ENCODE data around the gene PDK2.

Gene PDK2

DNA sequence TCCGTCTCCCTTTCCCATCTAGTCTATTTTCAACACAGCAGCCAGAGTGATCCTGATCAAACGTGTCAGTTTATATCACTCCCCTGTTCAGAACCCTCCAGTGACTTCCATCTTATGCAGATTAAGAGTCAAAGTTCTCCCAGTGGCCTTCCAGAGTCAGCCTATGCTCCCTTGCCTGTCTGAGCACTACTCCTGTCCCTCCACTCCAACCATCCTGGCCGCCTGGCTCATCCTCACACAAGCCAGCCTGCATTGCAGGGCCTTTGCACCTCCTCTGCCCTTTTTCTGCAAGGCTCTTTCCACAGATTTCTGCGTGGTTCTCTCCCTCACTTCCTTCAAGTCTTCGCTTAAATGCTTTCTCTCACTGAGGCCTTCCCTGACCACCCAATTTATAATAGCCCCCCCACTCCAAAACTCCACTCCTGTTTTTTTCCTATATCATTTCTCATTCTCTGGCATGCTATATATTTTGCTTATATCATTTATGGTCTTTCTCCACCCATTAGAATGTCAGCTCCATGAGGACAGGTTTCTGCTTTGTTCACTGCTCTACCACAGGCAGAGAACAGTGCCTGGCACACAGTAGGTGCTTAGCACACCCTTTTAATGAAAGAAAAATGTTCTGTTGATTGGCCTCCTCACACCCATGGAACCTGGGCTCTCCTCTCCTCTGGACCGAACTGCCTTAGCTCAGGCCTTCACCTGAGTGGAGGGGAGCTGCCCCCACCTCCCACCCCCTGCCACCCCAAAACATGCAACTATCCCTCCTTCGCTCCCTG, 25.5 kb downstream of the PDK2 start:
- no peak overlapping the region for H3K27ac ChIP-seq (ENCODE audit: low read depth, low read length)
- H3K4me1 ChIP-seq (ENCODE audit: control insufficient read depth, insufficient read depth, low read length) = peaks cover 3% of the 10 kb centered on the region
- H3K27me3 ChIP-seq (ENCODE audit: control insufficient read depth, insufficient read depth, low read length) = no peaks in the 10 kb centered on the region
- H3K9ac ChIP-seq (ENCODE audit: low read length) = no peak overlapping the region
- H3K4me3 ChIP-seq (ENCODE audit: low read length) = no peak overlapping the region
- H3K36me3 ChIP-seq (ENCODE audit: control insufficient read depth, insufficient read depth, low read length) = no peaks in the 10 kb centered on the region

DNA sequence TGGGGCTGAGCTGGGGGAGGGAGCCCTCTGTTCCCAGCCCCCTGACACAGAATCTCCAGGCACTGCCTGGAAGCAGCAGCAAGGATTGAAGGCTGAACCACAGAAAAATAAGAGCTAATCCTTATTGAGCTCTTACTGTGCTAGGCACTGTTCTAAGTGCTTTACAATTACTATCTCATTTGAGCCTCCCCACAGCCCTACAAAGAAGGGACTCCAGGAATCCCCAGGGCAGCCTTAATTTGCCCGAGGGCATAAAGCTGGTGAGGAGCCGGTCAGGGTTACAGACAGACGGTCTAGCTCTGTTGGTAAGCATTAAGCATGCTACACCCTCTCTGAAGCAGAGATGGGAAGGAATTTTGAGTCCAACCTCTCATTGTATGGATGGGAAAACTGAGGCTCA, 27.8 kb downstream of the PDK2 start:
- no peak overlapping the region for H3K27ac ChIP-seq (ENCODE audit: low read depth, low read length)
- H3K4me3 ChIP-seq (ENCODE audit: low read length) = no peak overlapping the region
- no peaks in the 10 kb centered on the region for H3K36me3 ChIP-seq (ENCODE audit: control insufficient read depth, insufficient read depth, low read length)
- H3K9ac ChIP-seq (ENCODE audit: low read length) = no peak overlapping the region
- peaks cover under 1% of the 10 kb centered on the region for H3K27me3 ChIP-seq (ENCODE audit: control insufficient read depth, insufficient read depth, low read length)
- H3K4me1 ChIP-seq (ENCODE audit: control insufficient read depth, insufficient read depth, low read length) = no peaks in the 10 kb centered on the region

GRCh38 chr17:50123649-50124349, 28.6 kb downstream of the PDK2 start:
- Histone ChIP-seq H3K9ac (ENCODE audit: low read length) (no peak overlapping the region), H3K4me3 (ENCODE audit: low read length) (no peak overlapping the region), H3K36me3 (ENCODE audit: control insufficient read depth, insufficient read depth, low read length) (no peaks in the 10 kb centered on the region), H3K27ac (ENCODE audit: low read depth, low read length) (no peak overlapping the region), H3K27me3 (ENCODE audit: control insufficient read depth, insufficient read depth, low read length) (peaks cover 3% of the 10 kb centered on the region), H3K4me1 (ENCODE audit: control insufficient read depth, insufficient read depth, low read length) (no peaks in the 10 kb centered on the region)

DNA sequence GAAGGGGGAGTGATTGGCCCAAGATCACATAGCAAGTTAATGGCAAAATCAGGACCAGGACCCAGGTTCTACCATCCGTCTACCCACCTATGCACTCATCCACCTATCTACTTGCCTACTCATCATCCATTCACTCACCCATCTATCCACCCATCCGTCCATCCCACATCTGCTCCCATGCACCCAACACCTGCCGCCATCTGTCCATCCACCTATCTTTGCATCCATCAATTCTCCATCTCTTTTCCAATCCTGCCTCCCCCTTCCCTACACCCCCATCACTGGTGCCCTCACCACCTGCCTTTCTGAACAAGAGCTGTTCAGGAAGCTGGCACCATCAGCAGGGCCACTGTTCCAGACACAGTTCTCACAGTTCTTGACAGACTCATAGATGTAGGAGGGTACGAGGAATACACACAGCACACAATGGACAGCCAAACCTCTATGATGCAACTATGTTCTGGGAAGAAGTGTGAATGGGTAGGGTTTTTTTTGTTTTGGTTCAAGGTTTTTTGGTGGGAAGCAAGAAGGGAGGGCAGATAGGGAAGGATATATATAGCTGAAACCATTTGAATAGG, 30.4 kb downstream of the PDK2 start:
- H3K36me3 ChIP-seq (ENCODE audit: control insufficient read depth, insufficient read depth, low read length) = no peaks in the 10 kb centered on the region
- peaks cover 2% of the 10 kb centered on the region for H3K4me1 ChIP-seq (ENCODE audit: control insufficient read depth, insufficient read depth, low read length)
- H3K27ac ChIP-seq (ENCODE audit: low read depth, low read length) = no peak overlapping the region
- H3K4me3 ChIP-seq (ENCODE audit: low read length) = no peak overlapping the region
- no peak overlapping the region for H3K9ac ChIP-seq (ENCODE audit: low read length)
- peaks cover 3% of the 10 kb centered on the region for H3K27me3 ChIP-seq (ENCODE audit: control insufficient read depth, insufficient read depth, low read length)

- no peak overlapping the region for H3K27ac ChIP-seq (ENCODE audit: low read depth, low read length)
- H3K36me3 ChIP-seq (ENCODE audit: control insufficient read depth, insufficient read depth, low read length) = no peaks in the 10 kb centered on the region
- H3K4me1 ChIP-seq (ENCODE audit: control insufficient read depth, insufficient read depth, low read length) = peaks cover 2% of the 10 kb centered on the region
- H3K27me3 ChIP-seq (ENCODE audit: control insufficient read depth, insufficient read depth, low read length) = peaks cover 3% of the 10 kb centered on the region
- no peak overlapping the region for H3K9ac ChIP-seq (ENCODE audit: low read length)
- H3K4me3 ChIP-seq (ENCODE audit: low read length) = no peak overlapping the region
Measured at GRCh38 chr17:50127697-50128361, 32.7 kb downstream of the PDK2 start.

GRCh38 chr17:50128441-50129352, 33.5 kb downstream of the PDK2 start:
- H3K27ac ChIP-seq (ENCODE audit: low read depth, low read length) = no peak overlapping the region
- H3K36me3 ChIP-seq (ENCODE audit: control insufficient read depth, insufficient read depth, low read length) = no peaks in the 10 kb centered on the region
- H3K27me3 ChIP-seq (ENCODE audit: control insufficient read depth, insufficient read depth, low read length) = peaks cover 3% of the 10 kb centered on the region
- H3K4me3 ChIP-seq (ENCODE audit: low read length) = peak overlapping the region; percentile 43
- no peak overlapping the region for H3K9ac ChIP-seq (ENCODE audit: low read length)
- H3K4me1 ChIP-seq (ENCODE audit: control insufficient read depth, insufficient read depth, low read length) = peaks cover 10% of the 10 kb centered on the region

GRCh38 chr17:50129353-50129727, 34.2 kb downstream of the PDK2 start:
- Histone ChIP-seq H3K27ac (ENCODE audit: low read depth, low read length) (no peak overlapping the region), H3K4me1 (ENCODE audit: control insufficient read depth, insufficient read depth, low read length) (peaks cover 10% of the 10 kb centered on the region), H3K4me3 (ENCODE audit: low read length) (no peak overlapping the region), H3K9ac (ENCODE audit: low read length) (no peak overlapping the region), H3K36me3 (ENCODE audit: control insufficient read depth, insufficient read depth, low read length) (no peaks in the 10 kb centered on the region), H3K27me3 (ENCODE audit: control insufficient read depth, insufficient read depth, low read length) (peaks cover 3% of the 10 kb centered on the region)

GRCh38 chr17:50129728-50130558, 34.8 kb downstream of the PDK2 start, which contains the start of gene SAMD14:
Gene SAMD14 (minus strand): TSS chr17:50130160. CDS start chr17:50124959, 5,201 bp downstream.
- Histone ChIP-seq H3K4me1 (ENCODE audit: control insufficient read depth, insufficient read depth, low read length) (peaks cover 10% of the 10 kb centered on the region), H3K27me3 (ENCODE audit: control insufficient read depth, insufficient read depth, low read length) (peaks cover 3% of the 10 kb centered on the region), H3K9ac (ENCODE audit: low read length) (no peak within 1 kb of the TSS), H3K36me3 (ENCODE audit: control insufficient read depth, insufficient read depth, low read length) (no peaks in the 10 kb centered on the region), H3K27ac (ENCODE audit: low read depth, low read length) (no peak within 1 kb of the TSS), H3K4me3 (ENCODE audit: low read length) (peak within 1 kb of the TSS; percentile 52)

DNA sequence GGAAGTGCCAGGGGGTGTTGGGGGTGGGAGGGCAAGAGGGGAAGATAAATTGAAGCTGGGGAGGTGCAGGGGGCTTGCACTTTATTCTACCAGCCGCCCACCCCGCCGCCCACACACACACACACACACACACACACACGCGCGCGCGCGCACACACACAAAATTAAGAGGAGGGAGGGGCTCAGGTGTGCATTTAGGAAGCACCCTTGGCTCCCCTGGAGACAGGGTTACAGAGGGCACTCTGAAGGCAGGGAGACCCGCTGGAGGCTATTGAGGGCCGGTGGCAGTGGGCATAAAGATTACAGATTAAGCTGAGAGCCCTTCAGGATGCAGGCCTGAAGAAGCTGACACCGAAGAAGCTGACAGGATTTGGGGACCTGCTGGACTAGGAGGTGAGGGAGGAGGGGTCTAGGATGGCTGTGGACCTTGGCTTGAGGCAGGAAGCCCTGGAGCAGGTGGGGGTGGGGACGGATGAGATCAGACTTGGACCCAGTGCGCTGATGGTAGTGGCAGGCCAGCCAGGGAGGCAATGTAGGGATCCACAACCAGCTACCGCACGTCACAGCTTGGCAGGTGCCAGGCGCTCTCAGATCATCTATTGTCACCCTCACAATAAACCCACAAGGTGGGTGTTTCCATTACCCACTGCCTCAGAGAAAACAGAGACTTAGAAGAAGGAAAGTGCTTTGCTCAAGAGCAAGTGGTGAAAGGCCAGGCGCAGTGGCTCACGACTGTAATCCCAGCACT, 35.6 kb downstream of the PDK2 start:
- Histone ChIP-seq H3K4me1 (ENCODE audit: control insufficient read depth, insufficient read depth, low read length) (peaks cover 10% of the 10 kb centered on the region), H3K9ac (ENCODE audit: low read length) (no peak overlapping the region), H3K36me3 (ENCODE audit: control insufficient read depth, insufficient read depth, low read length) (peaks cover 6% of the 10 kb centered on the region), H3K27ac (ENCODE audit: low read depth, low read length) (no peak overlapping the region), H3K27me3 (ENCODE audit: control insufficient read depth, insufficient read depth, low read length) (peaks cover 3% of the 10 kb centered on the region), H3K4me3 (ENCODE audit: low read length) (no peak overlapping the region)

DNA sequence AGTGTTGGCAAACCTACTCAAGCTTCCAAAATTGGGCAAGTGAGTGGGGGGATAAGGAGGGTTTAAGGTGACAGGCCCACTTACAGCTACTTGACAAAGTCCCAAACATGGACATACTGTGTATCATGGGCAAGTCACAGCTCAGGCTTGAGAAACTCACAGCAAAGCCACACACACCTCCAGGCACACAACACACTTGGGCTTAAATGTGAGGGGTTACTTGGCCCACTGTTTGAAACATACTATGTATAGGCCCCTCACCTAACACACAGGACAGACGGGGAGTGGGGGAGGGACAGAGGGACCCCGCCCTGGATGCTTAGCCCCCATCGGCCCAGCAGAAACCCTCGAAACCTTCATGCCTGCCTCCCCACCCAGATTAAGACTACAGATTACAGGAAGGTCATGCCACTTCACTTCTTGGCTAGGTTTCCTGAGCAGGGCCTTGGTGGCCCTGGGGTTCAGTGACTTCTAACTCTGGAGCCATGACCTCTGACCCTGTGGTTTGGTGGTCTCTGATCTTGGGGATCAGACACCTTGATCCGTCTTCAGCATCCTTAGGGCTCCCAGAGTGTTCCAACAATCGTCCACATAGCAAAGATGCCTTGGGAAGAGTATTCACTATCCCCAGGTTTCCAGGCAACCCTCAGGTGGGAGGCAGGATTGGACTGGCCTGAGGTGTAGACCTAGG, 37.1 kb downstream of the PDK2 start:
- no peak overlapping the region for H3K27ac ChIP-seq (ENCODE audit: low read depth, low read length)
- no peak overlapping the region for H3K9ac ChIP-seq (ENCODE audit: low read length)
- H3K27me3 ChIP-seq (ENCODE audit: control insufficient read depth, insufficient read depth, low read length) = peaks cover 3% of the 10 kb centered on the region
- peaks cover 16% of the 10 kb centered on the region for H3K36me3 ChIP-seq (ENCODE audit: control insufficient read depth, insufficient read depth, low read length)
- peaks cover 10% of the 10 kb centered on the region for H3K4me1 ChIP-seq (ENCODE audit: control insufficient read depth, insufficient read depth, low read length)
- H3K4me3 ChIP-seq (ENCODE audit: low read length) = no peak overlapping the region
